ENCODE results near the gene IL3RA.
"Not testable (repeated sequence)": the region's sequence is repeated elsewhere in the genome, so short reads cannot be mapped to it uniquely, and the experiment has no call there.

The IL3RA gene

DNA sequence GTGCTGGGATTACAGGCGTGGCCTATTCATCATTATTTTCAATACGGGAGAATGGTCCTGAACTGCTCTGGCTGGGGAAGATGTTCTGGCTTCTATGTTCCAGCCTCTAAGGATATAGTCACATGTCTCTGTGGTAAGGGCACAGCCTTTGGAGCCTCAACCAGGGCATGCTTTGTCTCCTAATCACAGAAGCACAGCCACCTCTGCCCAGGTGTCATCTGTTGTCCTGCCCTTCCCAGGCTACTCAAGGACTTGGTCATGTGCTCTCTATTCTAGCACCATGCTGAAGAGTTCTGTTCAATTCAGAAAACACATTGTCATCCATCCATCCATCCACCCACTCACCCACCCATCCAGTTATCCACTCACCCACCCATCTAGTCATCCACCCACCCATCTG lies 86.6 kb downstream of the IL3RA start:
- no peaks in the 10 kb centered on the region for H3K79me2 ChIP-seq (ENCODE audit: control insufficient read depth, insufficient read depth, low read length, poor library complexity)
- no peak overlapping the region for H3K4ac ChIP-seq (ENCODE audit: low read depth, low read length)
- H3K27me3 ChIP-seq (ENCODE audit: insufficient read depth, low read length), result no peaks in the 10 kb centered on the region
- no peak overlapping the region for H2BK12ac ChIP-seq (ENCODE audit: low read length)
- H3K36me3 ChIP-seq (ENCODE audit: control insufficient read depth in 1 of 2, insufficient read depth in 2 of 2, low read length in 2 of 2), result peaks cover 41 to 49% of the 10 kb centered on the region in 2 experiments
- no peak overlapping the region for H3K23ac ChIP-seq (ENCODE audit: low read length)
- no peak overlapping the region for H3K4me2 ChIP-seq (ENCODE audit: low read length)
- H2AK5ac ChIP-seq (ENCODE audit: low read length), result no peak overlapping the region
- no peak for DNase-seq
- no peak overlapping the region for H3K9ac ChIP-seq (ENCODE audit: low read length)
- no peak overlapping the region for H3K4me3 ChIP-seq (ENCODE audit: low read depth, low read length)
- no peak overlapping the region for H3K18ac ChIP-seq (ENCODE audit: low read length)
- H4K91ac ChIP-seq (ENCODE audit: low read depth, low read length), result no peak overlapping the region
- no peak overlapping the region for H4K8ac ChIP-seq (ENCODE audit: low read depth, low read length)
- H3K79me1 ChIP-seq (ENCODE audit: low read length), result no peaks in the 10 kb centered on the region
- H3K14ac ChIP-seq (ENCODE audit: low read length), result no peak overlapping the region
- WGBS (ENCODE audit: extremely low coverage, insufficient coverage, insufficient read length), result no CpG with 5 or more reads among the region's 2 CpGs
- H3K27ac ChIP-seq (ENCODE audit: low read depth, low read length), result no peak overlapping the region
- H2BK5ac ChIP-seq (ENCODE audit: low read depth, low read length, poor library complexity), result no peak overlapping the region
- H3K4me1 ChIP-seq (ENCODE audit: control insufficient read depth in 1 of 2, insufficient read depth in 2 of 2, low read length in 2 of 2), result no peaks in the 10 kb centered on the region
- H4K12ac ChIP-seq (ENCODE audit: low read depth, low read length), result no peak overlapping the region
- no peak overlapping the region for H2AFZ ChIP-seq (ENCODE audit: insufficient read depth, low read length, poor library complexity)
- peaks cover 22% of the 10 kb centered on the region for H3K9me3 ChIP-seq (ENCODE audit: insufficient read depth, low read depth, low read length)
- H2BK120ac ChIP-seq (ENCODE audit: insufficient read depth, low read length, poor library complexity), result no peak overlapping the region

- H3K36me3 ChIP-seq (ENCODE audit: control insufficient read depth in 1 of 2, insufficient read depth in 2 of 2, low read length in 2 of 2), result peaks cover 32 to 40% of the 10 kb centered on the region in 2 experiments
- H3K9me3 ChIP-seq (ENCODE audit: insufficient read depth, low read depth, low read length), result peaks cover 19% of the 10 kb centered on the region
- WGBS (ENCODE audit: extremely low coverage, insufficient coverage, insufficient read length), result 96% methylated on average over 4 of the region's 9 CpGs
- no peak overlapping the region for H3K4ac ChIP-seq (ENCODE audit: low read depth, low read length)
- H3K23ac ChIP-seq (ENCODE audit: low read length), result no peak overlapping the region
- H3K18ac ChIP-seq (ENCODE audit: low read length), result no peak overlapping the region
- H2BK12ac ChIP-seq (ENCODE audit: low read length), result no peak overlapping the region
- no peak overlapping the region for H3K4me2 ChIP-seq (ENCODE audit: low read length)
- H3K79me2 ChIP-seq (ENCODE audit: control insufficient read depth, insufficient read depth, low read length, poor library complexity), result no peaks in the 10 kb centered on the region
- no peak for DNase-seq
- no peak overlapping the region for H3K4me3 ChIP-seq (ENCODE audit: low read depth, low read length)
- H4K91ac ChIP-seq (ENCODE audit: low read depth, low read length), result no peak overlapping the region
- no peaks in the 10 kb centered on the region for H3K27me3 ChIP-seq (ENCODE audit: insufficient read depth, low read length)
- H3K27ac ChIP-seq (ENCODE audit: low read depth, low read length), result no peak overlapping the region
- H2BK120ac ChIP-seq (ENCODE audit: insufficient read depth, low read length, poor library complexity), result no peak overlapping the region
- no peak overlapping the region for H2AFZ ChIP-seq (ENCODE audit: insufficient read depth, low read length, poor library complexity)
- no peak overlapping the region for H2AK5ac ChIP-seq (ENCODE audit: low read length)
- no peak overlapping the region for H3K9ac ChIP-seq (ENCODE audit: low read length)
- no peak overlapping the region for H3K14ac ChIP-seq (ENCODE audit: low read length)
- no peak overlapping the region for H4K8ac ChIP-seq (ENCODE audit: low read depth, low read length)
- H3K4me1 ChIP-seq (ENCODE audit: control insufficient read depth in 1 of 2, insufficient read depth in 2 of 2, low read length in 2 of 2), result no peaks in the 10 kb centered on the region
- no peak overlapping the region for H4K12ac ChIP-seq (ENCODE audit: low read depth, low read length)
- H3K79me1 ChIP-seq (ENCODE audit: low read length), result no peaks in the 10 kb centered on the region
- no peak overlapping the region for H2BK5ac ChIP-seq (ENCODE audit: low read depth, low read length, poor library complexity)
Measured at GRCh38 chrX:1424147-1424851, 87.7 kb downstream of the IL3RA start.

- no peaks in the 10 kb centered on the region for H3K27me3 ChIP-seq (ENCODE audit: insufficient read depth, low read length)
- no peak overlapping the region for H4K12ac ChIP-seq (ENCODE audit: low read depth, low read length)
- no peak overlapping the region for H3K18ac ChIP-seq (ENCODE audit: low read length)
- no peak overlapping the region for H3K4me2 ChIP-seq (ENCODE audit: low read length)
- no peak overlapping the region for H3K4ac ChIP-seq (ENCODE audit: low read depth, low read length)
- H3K36me3 ChIP-seq (ENCODE audit: control insufficient read depth in 1 of 2, insufficient read depth in 2 of 2, low read length in 2 of 2), result peaks cover 32 to 39% of the 10 kb centered on the region in 2 experiments
- no peak overlapping the region for H3K4me3 ChIP-seq (ENCODE audit: low read depth, low read length)
- H2AK5ac ChIP-seq (ENCODE audit: low read length), result no peak overlapping the region
- no peak overlapping the region for H2BK12ac ChIP-seq (ENCODE audit: low read length)
- DNase-seq, result no peak
- H3K79me1 ChIP-seq (ENCODE audit: low read length), result no peaks in the 10 kb centered on the region
- no peak overlapping the region for H3K14ac ChIP-seq (ENCODE audit: low read length)
- no peak overlapping the region for H3K23ac ChIP-seq (ENCODE audit: low read length)
- H2BK120ac ChIP-seq (ENCODE audit: insufficient read depth, low read length, poor library complexity), result no peak overlapping the region
- H2AFZ ChIP-seq (ENCODE audit: insufficient read depth, low read length, poor library complexity), result no peak overlapping the region
- no peak overlapping the region for H4K91ac ChIP-seq (ENCODE audit: low read depth, low read length)
- H3K9ac ChIP-seq (ENCODE audit: low read length), result no peak overlapping the region
- H3K4me1 ChIP-seq (ENCODE audit: control insufficient read depth in 1 of 2, insufficient read depth in 2 of 2, low read length in 2 of 2), result no peaks in the 10 kb centered on the region
- no peak overlapping the region for H2BK5ac ChIP-seq (ENCODE audit: low read depth, low read length, poor library complexity)
- H3K79me2 ChIP-seq (ENCODE audit: control insufficient read depth, insufficient read depth, low read length, poor library complexity), result no peaks in the 10 kb centered on the region
- no peak overlapping the region for H4K8ac ChIP-seq (ENCODE audit: low read depth, low read length)
- H3K27ac ChIP-seq (ENCODE audit: low read depth, low read length), result no peak overlapping the region
- H3K9me3 ChIP-seq (ENCODE audit: insufficient read depth, low read depth, low read length), result peaks cover 19% of the 10 kb centered on the region
- no CpG with 5 or more reads among the region's 10 CpGs for WGBS (ENCODE audit: extremely low coverage, insufficient coverage, insufficient read length)
Measured at GRCh38 chrX:1425381-1425780, 88.8 kb downstream of the IL3RA start.

DNA sequence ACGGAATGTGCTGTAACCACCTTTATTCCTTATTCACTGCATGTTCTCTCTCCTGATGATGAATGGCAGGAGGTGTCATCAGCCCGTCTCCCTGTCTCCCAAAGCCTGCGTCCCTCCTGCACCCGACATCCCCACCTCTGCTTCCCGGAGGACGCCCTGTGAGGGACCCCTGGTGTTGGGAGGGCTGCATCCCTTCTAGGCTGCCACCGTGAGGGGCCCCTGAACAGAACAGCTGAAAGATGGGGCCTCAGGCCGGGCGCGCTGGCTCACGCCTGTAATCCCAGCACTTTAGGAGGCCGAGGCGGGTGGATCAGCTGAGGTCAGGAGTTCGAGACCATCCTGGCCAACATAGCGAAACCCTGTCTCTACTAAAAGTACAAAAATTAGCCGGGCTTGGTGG lies 89.7 kb downstream of the IL3RA start:
- not testable (repeated sequence) for H4K91ac ChIP-seq (ENCODE audit: low read depth, low read length); H3K79me2 ChIP-seq (ENCODE audit: control insufficient read depth, insufficient read depth, low read length, poor library complexity); H3K18ac ChIP-seq (ENCODE audit: low read length); H3K27ac ChIP-seq (ENCODE audit: low read depth, low read length); H3K9ac ChIP-seq (ENCODE audit: low read length); H3K27me3 ChIP-seq (ENCODE audit: insufficient read depth, low read length); H3K4ac ChIP-seq (ENCODE audit: low read depth, low read length); H4K8ac ChIP-seq (ENCODE audit: low read depth, low read length); H2BK12ac ChIP-seq (ENCODE audit: low read length); H3K4me2 ChIP-seq (ENCODE audit: low read length); H3K14ac ChIP-seq (ENCODE audit: low read length); H3K23ac ChIP-seq (ENCODE audit: low read length); DNase-seq; H3K4me1 ChIP-seq (ENCODE audit: control insufficient read depth in 1 of 2, insufficient read depth in 2 of 2, low read length in 2 of 2); H3K4me3 ChIP-seq (ENCODE audit: low read depth, low read length); H4K12ac ChIP-seq (ENCODE audit: low read depth, low read length); H3K79me1 ChIP-seq (ENCODE audit: low read length); H2AK5ac ChIP-seq (ENCODE audit: low read length); H2BK5ac ChIP-seq (ENCODE audit: low read depth, low read length, poor library complexity); H2BK120ac ChIP-seq (ENCODE audit: insufficient read depth, low read length, poor library complexity); H2AFZ ChIP-seq (ENCODE audit: insufficient read depth, low read length, poor library complexity)
- Histone ChIP-seq H3K9me3 (ENCODE audit: insufficient read depth, low read depth, low read length) (peaks cover 18% of the 10 kb centered on the region), H3K36me3 (ENCODE audit: control insufficient read depth in 1 of 2, insufficient read depth in 2 of 2, low read length in 2 of 2) (peaks cover 29 to 37% of the 10 kb centered on the region in 2 experiments)
- no CpG with 5 or more reads among the region's 16 CpGs for WGBS (ENCODE audit: extremely low coverage, insufficient coverage, insufficient read length)
